ENCODE data around the gene GRN.

DNA sequence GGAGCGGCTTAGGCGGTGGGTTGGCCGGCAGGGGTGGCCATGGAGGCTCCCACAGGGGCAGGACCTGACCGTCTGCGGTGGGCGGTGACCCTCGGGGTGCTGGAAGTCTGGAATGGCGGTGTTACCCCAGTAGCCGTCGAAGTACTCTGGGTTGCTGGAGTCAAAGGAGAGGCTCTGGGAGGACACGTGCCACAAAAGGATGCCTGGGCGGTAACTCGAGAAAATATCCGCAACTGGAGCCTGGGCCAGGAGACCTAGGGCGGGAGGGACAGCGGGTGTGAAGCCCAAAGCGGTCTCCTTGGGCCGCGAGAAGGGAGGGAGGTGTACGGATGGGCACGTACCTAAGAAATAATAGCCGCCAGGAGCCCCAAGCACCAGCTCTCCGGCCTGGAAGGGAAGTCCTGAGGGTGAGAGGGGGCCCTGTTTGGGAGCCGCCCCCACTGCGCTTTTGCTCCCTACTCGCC lies 39.8 kb downstream of the GRN start:
- TF ChIP-seq, protein P1, sequence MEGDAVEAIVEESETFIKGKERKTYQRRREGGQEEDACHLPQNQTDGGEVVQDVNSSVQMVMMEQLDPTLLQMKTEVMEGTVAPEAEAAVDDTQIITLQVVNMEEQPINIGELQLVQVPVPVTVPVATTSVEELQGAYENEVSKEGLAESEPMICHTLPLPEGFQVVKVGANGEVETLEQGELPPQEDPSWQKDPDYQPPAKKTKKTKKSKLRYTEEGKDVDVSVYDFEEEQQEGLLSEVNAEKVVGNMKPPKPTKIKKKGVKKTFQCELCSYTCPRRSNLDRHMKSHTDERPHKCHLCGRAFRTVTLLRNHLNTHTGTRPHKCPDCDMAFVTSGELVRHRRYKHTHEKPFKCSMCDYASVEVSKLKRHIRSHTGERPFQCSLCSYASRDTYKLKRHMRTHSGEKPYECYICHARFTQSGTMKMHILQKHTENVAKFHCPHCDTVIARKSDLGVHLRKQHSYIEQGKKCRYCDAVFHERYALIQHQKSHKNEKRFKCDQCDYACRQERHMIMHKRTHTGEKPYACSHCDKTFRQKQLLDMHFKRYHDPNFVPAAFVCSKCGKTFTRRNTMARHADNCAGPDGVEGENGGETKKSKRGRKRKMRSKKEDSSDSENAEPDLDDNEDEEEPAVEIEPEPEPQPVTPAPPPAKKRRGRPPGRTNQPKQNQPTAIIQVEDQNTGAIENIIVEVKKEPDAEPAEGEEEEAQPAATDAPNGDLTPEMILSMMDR (IDR thresholded peaks at IDR 0.05 in 4 of 5, conservative IDR thresholded peaks at IDR 0.05 in 1 of 5), result no peak
- no peak for TF ChIP-seq POLR2A (IDR thresholded peaks at IDR 0.05)

All from gastrocnemius medialis (tissue), 4 donors.